Skin epidermis (tissue), 12 donors: ENCODE measurements around the gene LHX4.

ENCODE experiments used
- H3K27ac ChIP-seq, 21 experiments: fragments of 200-600 bp; sonication (generic) in 11 of 21; one replicate each; pipeline ENCODE4 v1.5.0; 2020; ENCODE audit warnings: mild to moderate bottlenecking in 3 of 21, inconsistent platforms in 2 of 21, moderate library complexity in 2 of 21
- H3K4me3 ChIP-seq, 7 experiments: fragments of 200-600 bp; sonication (generic) in 2 of 7; one replicate each; pipeline ENCODE4 v1.5.0; 2020; ENCODE audit warnings: inconsistent platforms in 2 of 7, mild to moderate bottlenecking in 2 of 7, moderate library complexity in 1 of 7

The LHX4 gene

DNA sequence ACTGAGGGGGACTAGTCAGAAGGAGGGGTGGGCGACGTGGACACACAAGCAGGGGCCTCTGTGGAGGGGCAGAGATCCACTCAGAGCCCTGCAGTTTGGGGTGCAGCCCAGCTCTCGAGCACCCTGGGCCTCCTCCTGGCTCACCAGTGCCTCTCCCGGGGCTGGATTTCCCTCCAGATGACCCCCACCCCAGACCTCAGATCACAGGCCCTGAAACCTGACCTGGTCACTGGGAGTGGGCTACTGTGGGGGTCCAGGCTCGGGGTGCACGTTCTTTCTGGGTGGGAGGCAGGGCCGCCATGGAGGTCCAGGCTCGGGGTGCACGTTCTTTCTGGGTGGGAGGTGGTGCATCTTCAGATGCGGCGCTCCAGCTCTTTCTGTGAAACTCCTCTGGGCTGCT is 10.3 kb upstream of the LHX4 start:
- no peak overlapping the region for H3K27ac ChIP-seq
- no peak overlapping the region for H3K4me3 ChIP-seq

DNA sequence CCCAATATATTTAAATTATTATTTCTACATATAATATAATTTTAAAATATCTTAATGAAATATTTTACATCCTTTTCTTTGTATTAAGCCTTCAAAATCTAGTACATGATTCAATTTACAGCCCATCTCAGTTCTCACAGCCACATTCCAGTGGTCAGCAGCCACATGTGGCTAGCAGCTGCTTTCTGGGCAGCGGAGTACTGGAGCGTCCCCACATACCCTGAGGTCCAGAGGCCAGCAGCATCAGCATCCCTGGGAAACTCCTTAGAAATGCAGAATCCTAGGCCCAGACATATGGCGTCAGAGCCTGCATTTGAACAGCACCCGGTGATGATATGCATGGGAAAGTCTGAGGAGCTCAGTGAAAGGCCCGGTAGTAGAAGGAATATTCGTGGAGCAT is 8.6 kb upstream of the LHX4 start:
- no peak overlapping the region for H3K27ac ChIP-seq
- H3K4me3 ChIP-seq: no peak overlapping the region

DNA sequence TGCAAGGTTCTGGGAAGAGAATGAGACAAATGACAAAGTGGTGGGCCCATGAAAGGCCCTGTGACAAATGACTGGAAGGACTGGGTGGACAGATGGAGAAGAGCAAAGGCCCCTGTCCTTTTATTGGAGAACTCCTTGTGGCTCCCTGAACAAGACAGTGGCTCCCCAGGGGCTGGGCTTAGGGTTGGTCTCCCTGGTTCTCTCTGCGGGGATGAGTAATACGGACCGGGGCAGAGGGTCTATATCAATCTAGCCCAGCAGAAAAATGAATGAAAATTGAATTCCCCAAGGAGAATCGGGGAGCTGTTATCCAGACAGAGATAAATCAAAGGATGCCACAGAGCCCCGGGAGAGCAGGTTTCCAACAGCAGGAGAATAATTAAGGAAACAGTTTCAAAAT is 5.2 kb upstream of the LHX4 start:
- no peak overlapping the region for H3K4me3 ChIP-seq
- no peak overlapping the region for H3K27ac ChIP-seq

DNA sequence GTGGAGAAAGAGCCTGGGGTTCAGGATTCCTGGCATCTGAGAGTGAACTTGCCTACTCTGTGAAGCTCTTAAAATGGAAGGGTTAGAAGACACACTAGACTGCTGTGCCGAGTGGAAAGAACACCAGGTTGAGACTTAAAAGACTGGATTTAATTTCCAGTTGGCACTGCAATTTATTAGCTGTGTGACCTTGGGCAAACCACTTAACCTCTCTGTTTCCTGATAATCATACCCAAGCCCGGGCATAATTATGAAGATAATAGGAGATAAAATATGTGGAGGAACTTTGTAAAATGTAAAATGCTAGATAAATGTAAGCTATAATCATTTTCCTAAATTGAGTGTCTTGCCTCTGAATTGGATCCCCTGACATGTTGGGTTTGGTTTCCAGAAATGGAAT is 4.7 kb upstream of the LHX4 start:
- Histone ChIP-seq H3K4me3 (no peak overlapping the region), H3K27ac (no peak overlapping the region)

DNA sequence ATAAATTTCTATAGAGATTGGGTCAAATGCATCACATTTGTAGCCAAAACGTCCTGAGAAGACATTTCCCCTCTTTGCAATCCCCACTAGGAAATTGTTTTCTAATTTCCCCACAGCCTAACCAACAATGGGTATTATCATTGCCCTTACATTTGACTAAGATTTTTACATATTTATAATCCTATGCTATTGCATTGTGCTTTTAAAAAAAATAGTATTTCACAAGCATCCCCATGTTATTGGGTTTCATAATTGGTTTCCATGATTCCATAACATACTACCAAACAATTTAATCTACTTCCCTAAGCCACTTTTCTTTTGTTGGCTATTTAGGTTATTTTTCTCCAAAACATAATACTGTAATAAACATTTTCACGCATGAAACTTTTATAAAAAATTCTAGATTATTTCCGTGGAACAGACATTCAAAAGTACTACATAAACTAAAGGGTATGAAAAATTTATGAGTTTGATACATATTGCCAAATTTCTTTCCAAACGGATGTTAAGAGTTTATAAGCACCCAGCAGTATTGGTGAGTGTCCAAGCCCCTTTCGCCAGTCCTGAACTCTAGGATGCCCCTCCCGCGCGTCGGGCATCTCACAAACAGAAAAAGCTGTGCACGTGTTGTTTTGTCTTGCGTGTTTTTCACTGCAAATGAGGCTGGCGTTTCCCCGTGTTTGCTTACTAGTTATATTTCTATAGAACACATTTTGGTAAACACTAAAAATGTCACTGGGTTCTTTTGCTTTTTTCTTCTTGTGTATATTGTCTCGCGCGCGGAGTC is 2.0 kb upstream of the LHX4 start:
- no peak overlapping the region for H3K27ac ChIP-seq
- no peak overlapping the region for H3K4me3 ChIP-seq

DNA sequence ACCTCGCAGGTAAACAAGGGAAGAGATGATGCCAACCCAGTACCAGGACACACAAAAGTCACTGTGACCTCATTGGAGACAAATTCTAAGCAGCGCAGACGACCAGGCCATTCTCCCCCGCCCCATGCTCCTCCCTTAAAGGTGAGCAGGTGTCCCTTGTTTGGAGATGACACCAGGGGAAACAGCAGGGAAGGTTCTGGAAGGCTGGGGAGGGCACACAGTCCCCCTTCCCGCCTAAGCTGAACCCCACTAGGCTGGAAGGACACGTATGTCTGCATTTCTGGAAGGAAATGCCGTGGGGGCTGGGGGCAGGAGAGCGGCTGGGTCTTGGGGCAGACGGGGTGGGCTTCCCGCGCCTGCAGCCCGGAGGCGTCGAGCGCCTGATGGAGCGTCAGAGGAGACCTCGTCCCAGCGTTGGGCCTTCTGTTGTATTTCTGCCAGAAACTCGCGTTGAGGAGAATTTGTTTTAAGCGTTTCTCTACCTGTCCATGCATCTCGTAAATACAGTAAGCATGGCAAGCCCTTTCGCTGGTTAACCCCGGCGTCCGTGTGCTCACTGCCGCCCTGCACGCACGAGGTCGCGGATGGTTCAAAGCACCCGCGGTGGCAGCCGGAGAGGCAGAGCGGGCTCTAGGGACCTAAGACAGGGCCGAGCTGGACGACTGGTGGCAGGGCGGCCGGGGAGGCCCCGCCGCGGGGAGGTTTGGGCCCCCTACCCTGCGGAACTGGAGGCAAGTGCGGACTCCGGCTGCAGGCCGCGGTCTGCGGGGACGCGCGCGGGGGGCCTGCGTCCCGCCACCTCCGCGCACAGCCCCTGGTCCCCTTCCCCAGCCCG is 1.2 kb upstream of the LHX4 start:
- no peak overlapping the region for H3K27ac ChIP-seq
- peak overlapping the region; percentile 31 to 53 (median 40) for H3K4me3 ChIP-seq

DNA sequence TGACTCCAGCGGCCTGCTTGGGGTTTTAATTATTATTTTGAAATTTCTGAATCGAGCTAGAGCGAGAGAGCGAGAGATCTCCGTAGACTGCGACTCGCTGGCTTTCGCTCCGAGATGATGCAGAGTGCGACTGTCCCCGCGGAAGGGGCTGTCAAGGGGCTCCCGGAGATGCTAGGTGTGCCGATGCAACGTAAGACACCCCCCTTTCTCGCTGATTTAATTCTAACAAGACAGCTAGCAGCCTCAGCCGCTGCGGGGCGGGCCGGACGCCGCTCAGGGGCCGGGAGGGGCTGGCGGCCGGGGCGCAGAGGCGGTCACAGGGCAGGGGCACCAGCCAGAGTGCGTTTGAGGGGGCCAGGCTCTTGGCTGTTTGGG is 339 bp downstream of the LHX4 start:
- peak overlapping the region; percentile 31 to 53 (median 40) for H3K4me3 ChIP-seq
- H3K27ac ChIP-seq: no peak overlapping the region

DNA sequence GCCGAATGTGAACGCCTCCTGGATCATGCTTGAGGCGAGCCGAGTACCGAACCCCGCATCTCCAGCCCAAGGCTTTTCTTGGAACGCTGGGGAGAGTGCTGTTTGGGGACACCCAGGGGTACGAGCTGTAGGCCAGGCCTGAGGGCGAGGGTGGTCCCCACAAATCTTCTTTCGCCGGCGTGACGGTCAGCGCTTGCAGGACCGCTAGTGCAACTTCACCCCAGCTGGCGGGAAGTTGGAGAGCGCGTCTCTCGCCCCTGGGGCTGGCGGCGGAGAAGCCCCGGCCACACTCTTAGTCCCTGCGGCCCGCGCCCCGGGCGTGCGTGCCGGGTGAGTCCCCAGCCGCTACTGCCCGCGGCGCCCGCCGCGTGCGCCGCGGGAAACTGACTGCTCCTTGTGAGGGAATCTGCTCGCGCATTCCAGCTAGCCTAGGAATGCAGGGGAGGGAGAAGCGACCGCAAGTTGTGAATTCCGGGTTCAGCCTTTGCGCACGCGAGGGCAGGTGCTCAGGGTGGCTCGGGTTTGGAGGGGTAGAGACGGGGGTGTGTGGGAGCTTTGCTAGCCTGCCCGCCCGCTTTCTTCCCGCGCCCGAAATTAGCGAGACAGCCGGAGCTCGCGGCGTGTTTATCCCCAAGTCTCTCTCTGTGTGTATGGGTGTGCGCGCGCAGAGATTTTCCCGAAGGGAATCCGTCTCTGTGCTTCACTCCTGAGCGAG is 884 bp downstream of the LHX4 start:
- no peak overlapping the region for H3K27ac ChIP-seq
- H3K4me3 ChIP-seq: peak overlapping the region; percentile 31 to 53 (median 40)

DNA sequence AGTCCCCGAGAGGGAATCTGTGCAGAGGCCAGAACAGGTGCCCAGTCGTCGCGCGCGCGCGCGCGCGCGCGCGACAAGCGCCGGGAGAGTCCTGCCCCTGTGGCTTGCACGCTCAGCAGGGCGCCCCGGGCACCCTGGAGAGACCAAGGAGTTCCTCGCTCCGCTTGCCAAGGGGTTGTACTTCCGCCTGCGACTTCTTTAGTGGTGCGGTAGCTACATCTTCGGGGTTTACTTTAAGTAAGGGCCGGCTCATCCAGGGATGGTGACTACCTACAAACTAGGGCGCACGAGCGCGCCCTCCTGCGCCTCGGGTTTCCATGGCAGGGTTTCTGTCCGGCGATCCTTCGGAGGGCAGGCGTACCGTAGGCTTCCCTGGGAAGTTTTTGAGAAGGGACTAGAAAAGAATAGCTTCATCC is 1.4 kb downstream of the LHX4 start:
- Histone ChIP-seq H3K4me3 (peak overlapping the region in 6 of 7 experiments; percentile 31 to 53 (median 41)), H3K27ac (no peak overlapping the region)

DNA sequence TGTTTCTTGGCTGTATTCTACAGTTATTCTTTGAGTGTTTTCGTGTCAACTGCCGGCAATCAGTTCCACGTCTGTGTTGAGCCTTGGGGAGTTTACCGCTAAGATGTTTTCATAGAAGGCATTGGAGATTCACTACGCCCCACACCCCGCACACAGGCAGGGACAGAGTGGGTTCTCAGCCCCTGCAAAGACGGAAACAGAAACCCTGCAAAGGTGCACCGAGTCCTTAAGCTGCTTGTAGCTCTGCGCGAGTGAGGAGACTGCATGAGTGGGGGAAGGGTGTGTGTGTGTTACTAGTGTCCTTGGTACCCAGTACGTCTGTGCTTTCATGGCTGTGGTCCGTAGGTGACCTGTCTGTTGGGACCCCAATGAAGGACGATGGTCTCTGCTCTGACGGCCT is 1.9 kb downstream of the LHX4 start:
- Histone ChIP-seq H3K4me3 (peak overlapping the region in 3 of 7 experiments; percentile 35 to 53 (median 37)), H3K27ac (no peak overlapping the region)

DNA sequence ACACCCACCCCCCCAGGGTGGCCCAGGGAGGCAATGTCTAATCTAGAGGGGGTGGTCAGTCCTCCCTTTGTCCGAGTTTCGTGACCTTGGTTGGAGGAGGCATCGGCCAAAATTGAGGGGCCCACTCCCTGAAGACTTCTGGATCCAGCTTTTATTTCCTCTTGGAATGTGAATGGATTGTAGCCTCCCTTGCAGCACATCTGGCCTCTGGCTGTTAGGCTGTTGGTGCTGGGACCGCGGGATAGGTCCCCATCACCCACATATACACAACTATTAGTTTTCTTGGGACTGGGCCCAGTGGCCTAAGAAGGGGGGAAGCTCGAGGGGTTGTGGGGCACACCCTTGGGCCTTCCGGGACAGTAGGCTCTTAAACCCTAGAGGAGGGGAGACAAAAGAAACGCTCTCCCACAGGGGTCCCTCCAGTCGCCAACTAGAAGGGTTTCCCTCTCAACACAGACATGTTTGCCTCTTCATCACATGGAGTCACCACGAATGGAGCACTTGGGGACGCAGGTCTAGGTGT is 2.5 kb downstream of the LHX4 start:
- no peak overlapping the region for H3K27ac ChIP-seq
- H3K4me3 ChIP-seq: no peak overlapping the region

DNA sequence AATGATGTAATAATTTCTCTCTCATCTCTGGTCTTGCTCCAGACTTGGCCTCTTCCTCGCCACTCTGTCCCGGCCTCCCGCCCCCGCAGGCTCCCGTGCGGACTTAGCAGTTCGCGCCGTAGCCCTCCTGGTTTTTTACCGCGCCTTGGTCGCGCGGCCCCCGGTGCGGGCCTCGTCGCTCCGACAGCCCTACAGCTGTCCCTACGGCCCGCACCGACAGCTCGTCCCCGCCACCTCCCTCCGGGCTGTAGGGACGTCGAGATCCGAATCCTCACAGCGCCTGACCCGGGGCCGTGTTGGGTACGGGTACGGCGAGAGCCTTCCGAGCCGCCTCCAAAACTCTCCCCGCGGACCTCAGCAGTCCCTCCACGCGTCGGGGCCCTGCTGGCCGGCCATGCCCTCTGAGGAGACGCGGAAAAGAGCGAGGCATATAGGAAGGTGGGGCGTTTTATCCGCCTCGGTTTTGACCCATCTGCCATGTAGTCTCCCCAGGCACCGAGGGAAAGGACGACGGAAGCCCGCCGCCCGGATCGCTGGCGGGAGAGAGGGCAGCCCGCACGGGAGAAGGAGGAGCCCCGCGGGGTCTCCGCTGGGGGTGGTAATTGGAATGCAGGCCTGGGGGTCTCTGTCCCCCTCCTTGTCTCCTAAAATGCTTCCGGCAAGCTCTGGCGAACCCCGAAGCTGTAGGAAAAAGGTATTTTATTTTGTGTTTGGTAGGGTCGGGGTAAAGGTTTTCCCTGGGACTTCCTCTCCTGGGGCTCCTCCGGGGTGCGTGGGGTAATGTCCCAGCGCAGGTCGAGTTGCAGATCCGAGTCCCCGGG is 3.3 kb downstream of the LHX4 start:
- H3K4me3 ChIP-seq: no peak overlapping the region
- no peak overlapping the region for H3K27ac ChIP-seq

DNA sequence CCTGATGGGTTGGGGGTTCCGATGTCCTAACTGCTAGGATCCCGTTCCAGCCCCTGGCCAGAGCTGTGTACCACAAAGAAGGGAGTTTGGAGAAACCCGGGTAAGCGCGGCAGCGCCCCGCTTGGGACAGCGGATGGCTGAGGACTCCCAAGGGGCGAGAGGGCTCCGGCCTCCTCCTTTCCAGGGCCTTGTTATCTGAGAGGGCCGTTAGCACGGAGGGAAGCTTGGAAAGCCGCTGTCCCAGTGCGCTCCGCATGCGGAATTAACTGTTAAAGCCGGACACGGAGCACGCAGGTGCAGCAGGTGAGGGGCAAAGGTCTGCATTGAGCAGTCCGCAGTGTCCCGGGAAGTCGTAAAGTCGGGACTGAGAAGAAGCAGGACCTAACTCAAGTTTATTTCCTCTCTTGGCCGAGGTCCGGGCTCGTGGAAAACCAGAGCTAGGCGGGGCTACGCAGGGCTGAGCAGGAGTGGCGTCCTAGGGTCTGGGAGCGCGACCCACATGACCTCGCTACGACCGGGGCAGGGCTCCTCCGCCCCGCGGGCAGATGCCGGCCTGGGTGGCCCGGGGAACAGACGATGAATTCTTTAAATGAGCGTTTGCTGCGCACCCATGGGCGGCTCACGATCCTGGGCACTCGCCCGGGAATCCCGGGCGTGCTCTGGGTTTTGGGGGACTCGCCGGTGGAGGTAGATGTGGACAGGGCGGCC is 4.5 kb downstream of the LHX4 start:
- Histone ChIP-seq H3K27ac (no peak overlapping the region), H3K4me3 (no peak overlapping the region)

DNA sequence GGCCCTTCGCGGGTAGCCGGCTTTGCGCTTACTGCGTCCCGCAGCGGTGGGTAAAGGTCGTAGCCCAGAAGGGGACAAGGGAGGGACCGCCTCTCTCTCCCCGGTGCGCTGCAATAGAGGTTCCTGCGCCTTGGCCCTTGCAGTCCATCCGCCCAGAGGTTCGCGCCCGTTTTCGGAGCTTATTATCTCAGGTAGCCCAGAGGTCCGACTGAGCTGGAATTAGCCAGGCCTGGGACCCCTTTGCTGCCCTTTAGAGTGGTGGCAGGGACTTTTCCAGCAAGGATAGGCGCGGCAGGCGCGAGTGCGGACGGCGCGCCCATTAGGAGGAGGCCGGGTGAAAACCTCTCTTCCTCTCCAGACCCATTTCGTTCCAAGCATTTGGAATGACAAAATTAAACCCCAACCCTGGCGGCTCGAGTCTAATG is 5.0 kb downstream of the LHX4 start:
- H3K27ac ChIP-seq: no peak overlapping the region
- no peak overlapping the region for H3K4me3 ChIP-seq

DNA sequence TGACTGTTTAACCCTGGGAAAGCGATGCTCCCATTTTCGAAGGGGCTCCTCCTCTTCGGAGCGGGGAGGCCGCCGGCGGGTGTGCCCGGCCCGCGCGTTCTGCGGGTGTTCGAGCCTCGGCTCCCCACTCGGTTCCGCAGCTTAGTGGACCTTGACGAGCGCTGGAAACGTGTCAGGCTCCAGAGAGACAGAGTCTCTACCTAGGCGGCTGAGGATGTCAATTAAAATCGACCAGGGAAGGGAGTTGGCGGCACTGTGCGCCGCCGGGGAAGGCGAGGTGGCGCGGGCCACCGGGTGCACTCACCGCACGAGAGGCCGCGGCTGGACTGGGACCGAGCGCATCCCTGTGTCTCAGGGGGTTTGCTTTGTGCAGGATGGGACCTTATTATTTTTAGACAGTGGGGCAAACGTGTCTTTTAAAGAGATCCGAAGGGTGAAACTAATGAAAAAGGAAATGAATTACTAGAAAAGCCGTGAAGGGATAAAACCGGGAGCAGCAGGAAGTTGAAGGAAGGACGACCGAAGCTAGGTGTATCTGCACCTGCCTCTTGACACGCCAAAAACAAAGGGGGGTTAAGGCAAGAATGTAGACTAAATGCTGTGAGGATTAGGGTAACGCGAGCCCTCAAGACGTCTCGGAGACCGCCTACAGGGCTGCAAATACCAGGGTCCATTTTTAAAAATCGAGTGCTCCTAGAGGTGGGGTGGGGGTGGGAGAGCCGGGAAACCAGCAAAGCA is 5.6 kb downstream of the LHX4 start:
- Histone ChIP-seq H3K4me3 (no peak overlapping the region), H3K27ac (no peak overlapping the region)

DNA sequence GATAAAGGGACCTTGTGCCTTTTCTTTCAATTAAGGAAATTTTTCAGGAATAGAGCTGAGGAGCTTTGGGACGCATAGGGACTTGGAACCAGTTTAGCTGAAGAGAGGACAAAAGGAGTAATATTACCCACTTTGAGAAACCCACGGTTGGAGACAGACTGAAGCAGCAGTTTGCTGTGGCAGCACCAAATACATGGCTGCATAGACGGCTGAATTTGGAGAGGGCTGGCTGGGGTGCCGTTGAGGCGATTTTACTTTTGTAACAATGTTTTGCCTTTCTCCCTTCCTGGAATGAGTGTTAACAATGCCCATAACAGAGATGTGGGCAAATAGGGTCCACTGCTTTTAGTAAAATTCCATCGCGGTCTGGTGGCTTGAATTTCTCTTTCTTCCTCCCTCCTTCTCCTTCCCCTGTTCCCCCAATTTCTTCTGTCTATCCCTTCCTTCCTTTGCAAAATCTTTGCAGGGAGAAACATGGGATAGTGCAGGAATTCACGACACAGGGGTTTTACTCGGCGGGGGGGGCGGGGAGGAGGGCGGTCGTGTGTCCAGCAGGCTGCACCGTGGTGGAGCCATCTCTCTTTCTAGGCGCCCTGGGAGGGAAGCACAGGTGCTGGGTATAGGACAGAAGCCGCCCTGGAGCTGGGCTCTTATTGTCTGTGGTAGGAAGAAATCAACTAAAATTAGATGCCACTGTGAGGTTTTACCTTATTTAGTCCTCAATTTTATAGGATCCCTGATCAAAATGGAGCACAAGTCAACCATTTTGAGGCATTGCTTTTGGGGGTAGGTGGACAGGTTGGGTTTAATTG is 6.8 kb downstream of the LHX4 start:
- no peak overlapping the region for H3K4me3 ChIP-seq
- no peak overlapping the region for H3K27ac ChIP-seq

DNA sequence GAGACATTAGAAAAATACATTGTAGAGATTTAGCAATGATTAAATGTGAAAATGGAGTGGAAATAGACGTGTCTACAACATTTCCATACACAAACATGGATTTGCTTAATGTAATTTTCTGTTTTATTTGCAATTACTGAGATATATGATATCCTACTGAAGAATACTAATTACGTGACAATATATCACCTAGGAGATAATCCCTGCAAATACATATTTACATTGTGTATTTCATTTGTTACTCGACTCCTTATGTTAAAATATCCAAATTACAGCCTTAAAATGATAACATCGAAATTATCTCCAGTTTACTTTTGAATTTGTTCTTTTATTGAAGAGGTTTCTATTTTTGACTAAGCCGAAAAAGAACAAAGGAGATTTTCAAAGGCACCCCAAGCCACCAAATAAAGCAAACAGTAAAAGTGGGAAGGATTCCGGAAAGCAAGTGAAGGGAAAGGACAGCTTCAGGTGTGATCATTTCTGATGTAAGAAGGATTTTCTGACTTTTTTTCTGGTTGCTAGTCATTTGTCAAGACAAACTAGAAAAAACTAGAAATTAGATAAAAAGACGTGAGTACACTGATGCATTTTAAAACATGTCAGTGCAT is 7.9 kb downstream of the LHX4 start:
- no peak overlapping the region for H3K4me3 ChIP-seq

More for the DNA sequence above, 7.9 kb downstream of the LHX4 start:
- H3K27ac ChIP-seq: no peak overlapping the region
